ENCODE results near the gene EYA3.

EYA3 gene

GRCh38 chr1:27979151-27979858 lies 109.1 kb downstream of the EYA3 start:
- in situ Hi-C loops (cut with MboI; ENCODE audit: low pct_unique_long_range_greater_than_20kb, low sequenced_read_pairs, unreplicated experiment), result no loop called here
- DNase-seq (ENCODE audit: low spot score), result peak; percentile 36
- TF ChIP-seq, protein P1, sequence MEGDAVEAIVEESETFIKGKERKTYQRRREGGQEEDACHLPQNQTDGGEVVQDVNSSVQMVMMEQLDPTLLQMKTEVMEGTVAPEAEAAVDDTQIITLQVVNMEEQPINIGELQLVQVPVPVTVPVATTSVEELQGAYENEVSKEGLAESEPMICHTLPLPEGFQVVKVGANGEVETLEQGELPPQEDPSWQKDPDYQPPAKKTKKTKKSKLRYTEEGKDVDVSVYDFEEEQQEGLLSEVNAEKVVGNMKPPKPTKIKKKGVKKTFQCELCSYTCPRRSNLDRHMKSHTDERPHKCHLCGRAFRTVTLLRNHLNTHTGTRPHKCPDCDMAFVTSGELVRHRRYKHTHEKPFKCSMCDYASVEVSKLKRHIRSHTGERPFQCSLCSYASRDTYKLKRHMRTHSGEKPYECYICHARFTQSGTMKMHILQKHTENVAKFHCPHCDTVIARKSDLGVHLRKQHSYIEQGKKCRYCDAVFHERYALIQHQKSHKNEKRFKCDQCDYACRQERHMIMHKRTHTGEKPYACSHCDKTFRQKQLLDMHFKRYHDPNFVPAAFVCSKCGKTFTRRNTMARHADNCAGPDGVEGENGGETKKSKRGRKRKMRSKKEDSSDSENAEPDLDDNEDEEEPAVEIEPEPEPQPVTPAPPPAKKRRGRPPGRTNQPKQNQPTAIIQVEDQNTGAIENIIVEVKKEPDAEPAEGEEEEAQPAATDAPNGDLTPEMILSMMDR (IDR thresholded peaks at IDR 0.05; ENCODE audit: extremely low read depth, insufficient read depth, missing control alignments), result peak; percentile 39

DNA sequence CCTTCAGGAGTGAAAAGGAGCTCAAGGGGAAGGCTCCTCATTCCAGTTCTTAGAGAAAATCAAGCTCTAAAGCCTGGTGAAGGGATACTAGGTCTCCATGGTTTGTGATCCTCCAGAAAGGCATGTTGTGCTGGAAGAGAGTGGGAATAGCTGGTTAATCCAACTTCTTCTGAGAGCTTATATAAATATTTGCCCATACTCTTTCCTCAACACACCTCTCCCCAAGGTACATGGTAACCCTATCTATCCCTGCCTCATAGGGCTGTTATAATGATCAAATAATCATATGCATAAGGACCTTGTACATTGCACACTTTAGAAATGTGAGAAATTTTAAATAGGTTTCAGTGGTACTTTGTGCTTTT lies 114.0 kb downstream of the EYA3 start:
- no peak for DNase-seq (ENCODE audit: low spot score)
- TF ChIP-seq, protein P1 (IDR thresholded peaks at IDR 0.05; ENCODE audit: extremely low read depth, insufficient read depth, missing control alignments), result no peak
- in situ Hi-C loops (cut with MboI; ENCODE audit: low pct_unique_long_range_greater_than_20kb, low sequenced_read_pairs, unreplicated experiment), result no loop called here

- TF ChIP-seq, protein P1 (IDR thresholded peaks at IDR 0.05; ENCODE audit: extremely low read depth, insufficient read depth, missing control alignments), result no peak
- no peak for DNase-seq (ENCODE audit: low spot score)
- in situ Hi-C loops (cut with MboI; ENCODE audit: low pct_unique_long_range_greater_than_20kb, low sequenced_read_pairs, unreplicated experiment), result no loop called here
Observed at GRCh38 chr1:27973771-27974416, 114.5 kb downstream of the EYA3 start.

GRCh38 chr1:27972141-27972540 lies 116.3 kb downstream of the EYA3 start:
- in situ Hi-C loops (cut with MboI; ENCODE audit: low pct_unique_long_range_greater_than_20kb, low sequenced_read_pairs, unreplicated experiment), result no loop called here
- TF ChIP-seq, protein P1 (IDR thresholded peaks at IDR 0.05; ENCODE audit: extremely low read depth, insufficient read depth, missing control alignments), result no peak
- no peak for DNase-seq (ENCODE audit: low spot score)

GRCh38 chr1:27971674-27972073 lies 116.7 kb downstream of the EYA3 start:
- TF ChIP-seq, protein P1 (IDR thresholded peaks at IDR 0.05; ENCODE audit: extremely low read depth, insufficient read depth, missing control alignments), result no peak
- no peak for DNase-seq (ENCODE audit: low spot score)
- in situ Hi-C loops (cut with MboI; ENCODE audit: low pct_unique_long_range_greater_than_20kb, low sequenced_read_pairs, unreplicated experiment), result no loop called here

DNA sequence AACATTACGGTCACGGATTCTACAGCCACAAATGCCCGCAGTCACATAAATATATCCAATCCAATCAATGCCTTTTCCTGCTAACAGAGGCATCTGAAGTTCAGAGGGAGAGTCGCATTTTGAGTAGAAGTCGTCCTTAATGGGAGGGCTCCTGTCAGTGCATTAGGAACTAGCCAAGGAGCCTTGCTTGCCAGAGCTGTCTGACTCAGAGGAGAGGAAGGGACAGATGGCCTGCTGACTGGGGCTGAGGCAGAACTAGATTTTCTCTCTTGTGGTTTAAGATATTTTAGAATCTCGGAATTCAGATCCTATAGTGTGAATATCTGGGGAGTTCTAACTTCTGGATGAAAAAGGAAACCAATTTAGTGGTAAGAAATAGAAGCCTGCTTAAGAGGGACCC lies 118.0 kb downstream of the EYA3 start:
- TF ChIP-seq, protein P1 (IDR thresholded peaks at IDR 0.05; ENCODE audit: extremely low read depth, insufficient read depth, missing control alignments), result no peak
- in situ Hi-C loops (cut with MboI; ENCODE audit: low pct_unique_long_range_greater_than_20kb, low sequenced_read_pairs, unreplicated experiment), result no loop called here
- no peak for DNase-seq (ENCODE audit: low spot score)
